Heart left ventricle (tissue), 16 donors: Measurements from ENCODE around the gene NGFR. TPM values are rescaled to one million over a fixed set of nuclear protein-coding genes. Genes with fewer than 3 reads are reported as not detected.
A peak's percentile ranks its signal among the peaks of the same experiment; 100 is the strongest.

ENCODE experiments used
- ATAC-seq, 4 donors: fragments of 200-7000 bp; cut with Tn5 transposase; one replicate each; pipeline ENCODE4 v1.9.1; 2020 to 2022; ENCODE audit warnings: moderate library complexity in 4 of 4, mild to moderate bottlenecking in 3 of 4, moderate number of reproducible peaks in 1 of 4
- DNase-seq, 5 donors: peaks; one replicate each; pipeline ENCODE4 v3.0.0-alpha.2; 2020
- H3K27ac ChIP-seq, 12 donors: fragments of 200-600 bp; sonication (generic) in 4 of 12; one replicate each; pipeline versions ENCODE4 v1.5.0 to v1.8.0; 2016 to 2022; ENCODE audit warnings: mild to moderate bottlenecking in 2 of 12
- H3K27me3 ChIP-seq, 9 donors: fragments of 200-600 bp; sonication (generic) in 2 of 9; one replicate each; pipeline versions ENCODE4 v1.5.1 to v1.8.0; 2016 to 2022; ENCODE audit warnings: mild to moderate bottlenecking in 3 of 9
- H3K36me3 ChIP-seq, 9 donors: fragments of 200-600 bp; sonication (generic) in 2 of 9; one replicate each; pipeline versions ENCODE4 v1.5.0 to v1.8.0; 2018 to 2022; ENCODE audit warnings: mild to moderate bottlenecking in 2 of 9
- H3K4me1 ChIP-seq, 12 donors: fragments of 200-600 bp; sonication (generic) in 4 of 12; one replicate each; pipeline versions ENCODE4 v1.5.0 to v1.8.0; 2016 to 2022; ENCODE audit warnings: mild to moderate bottlenecking in 3 of 12
- H3K4me3 ChIP-seq, 12 donors: fragments of 200-600 bp; sonication (generic) in 4 of 12; one replicate each; pipeline versions ENCODE4 v1.5.0 to v1.8.0; 2017 to 2022; ENCODE audit warnings: mild to moderate bottlenecking in 9 of 12, moderate library complexity in 4 of 12
- H3K9me3 ChIP-seq, 12 donors: fragments of 200-600 bp; sonication (generic) in 4 of 12; one replicate each; pipeline versions ENCODE4 v1.5.0 to v1.8.0; 2016 to 2022; ENCODE audit warnings: mild to moderate bottlenecking in 1 of 12
- POLR2A ChIP-seq, 2 donors: fragments of 450-650 bp; IDR thresholded peaks; one replicate each; pipeline ENCODE4 v1.6.1; 2017; ENCODE audit warnings: antibody characterized with exemption in 2 of 2, mild to moderate bottlenecking in 2 of 2, moderate library complexity in 2 of 2
- WGBS, 4 donors: extraction: QIAGEN DNeasy Blood & Tissue Kit in 2 of 4; methylation state at CpG; one replicate each; pipeline versions ENCODE4 v1.1.5 to v1.1.7; 2013 to 2018; 5-methylcytosine and 5-hydroxymethylcytosine counted together
- intact Hi-C, 10 donors: fragments of 100-400 bp; cut with DNase I; formaldehyde crosslinking; loops; one replicate each; pipeline versions ENCODE4 v1.11.1 to v1.14.2; 2022
- polyA plus RNA-seq, 2 donors: library from polyadenylated mRNA; stranded (reverse); fragments of 200-250 nt; gene quantifications; one replicate each; pipeline ENCODE4 v1.2.3, GENCODE V29; 2013
- total RNA-seq, 9 donors: library from RNA; depleted of rRNA in 2 of 9; stranded (reverse); fragments of >200 nt in 2 of 9; fragmentation: NEBNext Ultra II Directional in 3 of 9; extraction: Animal tissue kit (Norgen Biotek cat#: 25700) in 3 of 9; gene quantifications; one replicate each; pipeline versions ENCODE4 v1.1.0 to v1.2.4, GENCODE V29; 2016 to 2023
- TF ChIP-seq, protein P1 (sequence below), 12 donors: fragments of 200-600 bp; sonication (generic) in 4 of 12; IDR thresholded peaks; one replicate each; pipeline versions ENCODE4 v1.5.0 to v1.8.0; 2018 to 2022; ENCODE audit warnings: antibody characterized with exemption in 12 of 12, mild to moderate bottlenecking in 5 of 12
- donor health status: ischemic (EF 13 %, LVEDD 7.1; RV severe dilation, severe dysfunction).
- donor health status: healthy with polysubstance abuse.
- donor health status: DM: no; HTN: yes; CAD: no.
- donor health status: DM: no; HTN: no; CAD: no.
- donor health status: ischemic (EF 25% LVEDD 6.9; RV normal size, moderate dysfunction).
- donor health status: ischemic (EF 25% LVEDD 5.7; RV mildly dilated, moderate dysfunction).
- donor health status: healthy.
- donor health status: DM: yes; HTN: yes; CAD: no.
- donor health status: ischemic (EF 35%, LVEDD 5.7; RV mildly dilated, moderate dysfunction).
- donor health status: nonischemic (EF 11% LVEDD 7.7; RV severe dilation, severe dysfunction).
- donor health status: DM: yes; HTN: yes; CAD: no.
- donor health status: PGD.
- donor health status: ischemic (EF 29% LVEDD 5.4; RV normal size, mild dysfunction).
- donor health status: nonischemic (EF 23%, LVEDD 6.1; RV moderate dilation, normal function).

The NGFR gene
- total and polyA plus RNA-seq, 11 donors, result 2.3 to 16.8 (median 6.2) TPM

DNA sequence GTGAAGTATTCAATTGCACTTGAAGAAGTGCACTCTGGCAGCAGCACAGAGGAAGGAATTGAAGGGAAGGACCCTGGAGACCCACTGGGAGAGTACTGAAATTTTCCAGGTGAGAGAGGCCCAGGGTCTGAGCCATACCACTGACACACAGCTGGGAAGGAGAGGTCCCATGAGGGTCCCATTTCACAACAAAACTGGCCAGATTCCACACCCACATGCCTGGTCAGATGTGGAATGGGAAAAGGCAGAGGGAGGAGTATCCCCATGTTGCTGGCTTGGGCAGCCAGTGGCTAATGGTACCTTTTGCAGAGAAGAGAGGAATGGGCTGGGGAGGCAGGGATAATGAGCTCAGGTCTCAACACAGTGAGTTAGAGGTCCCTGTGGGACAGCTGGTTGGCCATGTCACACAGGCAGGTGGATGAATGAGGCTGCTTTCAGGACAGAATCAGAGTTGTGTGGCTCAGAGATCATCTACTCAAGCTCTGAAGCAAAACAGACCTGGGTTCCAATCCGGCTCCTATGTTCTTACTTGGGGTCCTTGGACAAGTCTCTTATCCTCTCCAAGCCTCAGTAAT, 26.2 kb upstream of the NGFR start:
- Histone ChIP-seq H3K27ac (no peak overlapping the region), H3K9me3 (peaks cover 0 to 5% (median 0%) of the 10 kb centered on the region in 12 donors), H3K4me3 (no peak overlapping the region), H3K27me3 (peaks cover 0 to 47% (median 8%) of the 10 kb centered on the region in 9 donors), H3K36me3 (no peaks in the 10 kb centered on the region), H3K4me1 (peaks cover 0 to 34% (median 17%) of the 10 kb centered on the region in 12 donors)
- TF ChIP-seq POLR2A (IDR thresholded peaks at IDR 0.05), result no peak
- TF ChIP-seq, protein P1, sequence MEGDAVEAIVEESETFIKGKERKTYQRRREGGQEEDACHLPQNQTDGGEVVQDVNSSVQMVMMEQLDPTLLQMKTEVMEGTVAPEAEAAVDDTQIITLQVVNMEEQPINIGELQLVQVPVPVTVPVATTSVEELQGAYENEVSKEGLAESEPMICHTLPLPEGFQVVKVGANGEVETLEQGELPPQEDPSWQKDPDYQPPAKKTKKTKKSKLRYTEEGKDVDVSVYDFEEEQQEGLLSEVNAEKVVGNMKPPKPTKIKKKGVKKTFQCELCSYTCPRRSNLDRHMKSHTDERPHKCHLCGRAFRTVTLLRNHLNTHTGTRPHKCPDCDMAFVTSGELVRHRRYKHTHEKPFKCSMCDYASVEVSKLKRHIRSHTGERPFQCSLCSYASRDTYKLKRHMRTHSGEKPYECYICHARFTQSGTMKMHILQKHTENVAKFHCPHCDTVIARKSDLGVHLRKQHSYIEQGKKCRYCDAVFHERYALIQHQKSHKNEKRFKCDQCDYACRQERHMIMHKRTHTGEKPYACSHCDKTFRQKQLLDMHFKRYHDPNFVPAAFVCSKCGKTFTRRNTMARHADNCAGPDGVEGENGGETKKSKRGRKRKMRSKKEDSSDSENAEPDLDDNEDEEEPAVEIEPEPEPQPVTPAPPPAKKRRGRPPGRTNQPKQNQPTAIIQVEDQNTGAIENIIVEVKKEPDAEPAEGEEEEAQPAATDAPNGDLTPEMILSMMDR (IDR thresholded peaks at IDR 0.05), result no peak
- WGBS, 4 donors, result 69 to 82% (median 77%) methylated on average over 1 of the region's 1 CpG
- intact Hi-C loops, result no loop called here
- no peak for DNase-seq
- peak in 2 of 4 donors; percentile 6 to 30 for ATAC-seq

DNA sequence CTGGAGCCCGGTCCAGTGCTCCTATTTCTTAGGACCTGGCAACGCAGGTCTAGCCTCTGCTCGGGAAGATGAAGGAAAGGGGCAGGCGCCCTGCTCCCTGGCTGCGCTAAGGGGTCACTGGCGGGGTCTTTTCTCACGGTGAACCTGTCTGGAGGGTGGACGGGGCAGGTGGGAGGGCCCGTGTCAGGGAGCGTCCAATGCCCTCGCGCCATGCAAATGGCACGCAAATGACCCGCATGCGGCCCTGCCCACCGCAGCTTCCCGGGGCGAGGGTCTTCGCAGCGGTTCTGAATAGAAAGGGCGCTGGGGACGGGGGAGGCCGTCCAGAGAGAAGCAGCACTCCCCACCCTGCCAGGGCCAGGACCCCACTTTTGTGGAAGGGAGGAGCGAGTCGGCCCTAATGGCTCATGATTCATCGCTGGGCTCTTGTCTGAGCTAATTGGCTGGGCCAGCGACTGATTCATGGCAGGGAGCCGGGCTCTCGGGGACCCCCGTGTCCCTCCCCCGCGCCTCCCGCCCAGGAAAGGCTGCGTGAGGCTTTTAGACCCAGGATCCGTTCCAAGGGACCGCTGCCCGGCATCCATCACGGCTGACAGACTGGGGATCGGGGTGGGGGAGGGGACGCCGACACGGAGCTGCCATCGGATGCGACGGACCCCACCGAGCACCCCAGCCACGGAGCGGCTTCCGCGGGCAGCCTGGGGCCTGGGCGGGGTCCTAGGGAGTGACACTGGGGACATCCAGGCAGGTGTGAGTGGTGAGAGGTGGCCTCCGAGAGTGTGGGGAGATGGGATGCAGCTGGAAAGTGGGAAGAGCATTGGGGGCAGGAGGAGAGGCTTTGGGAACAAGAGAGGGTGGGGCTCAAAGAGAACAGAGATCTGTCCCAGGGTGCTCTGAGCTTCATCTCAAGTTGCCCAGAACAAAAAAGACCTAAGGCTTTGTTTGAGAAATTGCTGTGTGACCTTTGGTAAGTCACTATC, 25.0 kb upstream of the NGFR start:
- Histone ChIP-seq H3K9me3 (peaks cover 0 to 3% (median 0%) of the 10 kb centered on the region in 12 donors), H3K27me3 (peaks cover 0 to 45% (median 8%) of the 10 kb centered on the region in 9 donors), H3K4me3 (peak overlapping the region in 11 of 12 donors; percentile 0 to 40 (median 28)), H3K4me1 (peaks cover 0 to 34% (median 17%) of the 10 kb centered on the region in 12 donors), H3K27ac (no peak overlapping the region), H3K36me3 (no peaks in the 10 kb centered on the region)
- TF ChIP-seq, protein P1 (IDR thresholded peaks at IDR 0.05), result no peak
- no peak for TF ChIP-seq POLR2A (IDR thresholded peaks at IDR 0.05)
- DNase-seq (peak in 3 of 5 donors; percentile 17 to 51 (median 44)), ATAC-seq (peak in 2 of 4 donors; percentile 6 to 52)
- WGBS, 4 donors, result 8 to 18% (median 14%) methylated on average over 20 to 52 of the region's 52 CpGs
- intact Hi-C loops, result no loop called here

DNA sequence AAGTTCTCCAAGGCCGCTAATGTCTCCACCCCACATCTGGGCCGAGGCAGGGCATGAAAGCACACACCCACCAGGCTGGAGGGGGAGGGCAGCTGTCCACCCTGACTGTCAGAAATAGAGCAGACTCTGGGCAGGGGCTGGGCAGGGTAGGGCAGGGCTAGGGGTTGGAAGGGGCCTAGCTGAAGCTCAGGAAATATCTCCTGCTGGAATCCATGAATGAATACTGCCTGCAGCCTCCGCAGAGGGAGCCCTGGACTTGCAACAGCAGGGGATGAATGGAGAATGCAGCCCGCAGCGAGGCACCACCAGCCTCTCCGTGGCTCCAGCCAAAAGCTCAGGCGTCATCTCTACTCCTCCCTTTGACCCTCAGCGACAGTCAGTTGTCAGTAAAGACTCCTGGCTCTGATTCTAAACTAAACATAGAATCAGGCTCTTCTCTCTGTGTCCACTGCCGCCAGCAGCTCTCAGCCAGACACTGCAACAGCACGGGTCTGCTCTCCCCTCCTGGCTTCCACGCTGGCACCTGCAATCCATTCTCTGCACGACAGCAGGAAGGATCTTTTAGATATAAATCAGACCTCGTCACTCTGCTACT, 23.9 kb upstream of the NGFR start:
- H3K27me3 ChIP-seq, result peaks cover 0 to 45% (median 8%) of the 10 kb centered on the region in 9 donors
- peak; percentile 73 to 77 (median 75) for ATAC-seq
- no peaks in the 10 kb centered on the region for H3K36me3 ChIP-seq
- peak in 4 of 5 donors; percentile 37 to 72 (median 62) for DNase-seq
- no peak overlapping the region for H3K27ac ChIP-seq
- no peak for TF ChIP-seq POLR2A (IDR thresholded peaks at IDR 0.05)
- TF ChIP-seq, protein P1 (IDR thresholded peaks at IDR 0.05), result peak in 1 of 12 donors; percentile 12
- intact Hi-C loops, result no loop called here
- peaks cover 0 to 34% (median 17%) of the 10 kb centered on the region in 12 donors for H3K4me1 ChIP-seq
- H3K4me3 ChIP-seq, result no peak overlapping the region
- 13 to 22% (median 18%) methylated on average over 13 of the region's 13 CpGs for WGBS, 4 donors
- peaks cover 0 to 3% (median 0%) of the 10 kb centered on the region in 12 donors for H3K9me3 ChIP-seq
